Measurements from ENCODE around the gene ETFBKMT.

DNA sequence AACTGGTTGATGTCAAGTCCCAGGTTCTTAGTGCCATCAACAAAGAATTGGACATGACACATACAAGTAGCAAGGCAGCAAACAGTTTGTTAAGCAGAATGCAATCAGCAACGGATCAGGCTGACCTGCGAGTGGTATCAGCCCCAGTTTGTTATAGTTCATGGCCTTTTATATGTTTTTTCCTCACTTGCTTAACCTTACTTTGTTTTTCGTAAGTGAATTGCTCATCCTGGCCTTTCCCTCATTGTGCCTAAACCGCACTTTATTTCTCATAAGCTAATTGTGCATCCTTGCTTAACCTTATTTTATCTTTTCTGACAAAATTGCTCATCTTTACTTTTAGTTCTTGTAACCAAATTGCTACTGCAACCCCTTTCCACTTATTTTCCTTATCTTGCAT, 4.1 kb downstream of the ETFBKMT start:
- TF ChIP-seq, protein P1, sequence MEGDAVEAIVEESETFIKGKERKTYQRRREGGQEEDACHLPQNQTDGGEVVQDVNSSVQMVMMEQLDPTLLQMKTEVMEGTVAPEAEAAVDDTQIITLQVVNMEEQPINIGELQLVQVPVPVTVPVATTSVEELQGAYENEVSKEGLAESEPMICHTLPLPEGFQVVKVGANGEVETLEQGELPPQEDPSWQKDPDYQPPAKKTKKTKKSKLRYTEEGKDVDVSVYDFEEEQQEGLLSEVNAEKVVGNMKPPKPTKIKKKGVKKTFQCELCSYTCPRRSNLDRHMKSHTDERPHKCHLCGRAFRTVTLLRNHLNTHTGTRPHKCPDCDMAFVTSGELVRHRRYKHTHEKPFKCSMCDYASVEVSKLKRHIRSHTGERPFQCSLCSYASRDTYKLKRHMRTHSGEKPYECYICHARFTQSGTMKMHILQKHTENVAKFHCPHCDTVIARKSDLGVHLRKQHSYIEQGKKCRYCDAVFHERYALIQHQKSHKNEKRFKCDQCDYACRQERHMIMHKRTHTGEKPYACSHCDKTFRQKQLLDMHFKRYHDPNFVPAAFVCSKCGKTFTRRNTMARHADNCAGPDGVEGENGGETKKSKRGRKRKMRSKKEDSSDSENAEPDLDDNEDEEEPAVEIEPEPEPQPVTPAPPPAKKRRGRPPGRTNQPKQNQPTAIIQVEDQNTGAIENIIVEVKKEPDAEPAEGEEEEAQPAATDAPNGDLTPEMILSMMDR (IDR thresholded peaks at IDR 0.05) = no peak
- no peak for TF ChIP-seq POLR2A (IDR thresholded peaks at IDR 0.05)

Data from esophagus squamous epithelium (tissue), 4 donors.